ENCODE measurements around the gene PDE4B.
A peak's percentile ranks its signal among the peaks of the same experiment; 100 is the strongest.

The PDE4B gene

GRCh38 chr1:66325594-66326380, 533.1 kb downstream of the PDE4B start:
- DNase-seq = no peak

DNA sequence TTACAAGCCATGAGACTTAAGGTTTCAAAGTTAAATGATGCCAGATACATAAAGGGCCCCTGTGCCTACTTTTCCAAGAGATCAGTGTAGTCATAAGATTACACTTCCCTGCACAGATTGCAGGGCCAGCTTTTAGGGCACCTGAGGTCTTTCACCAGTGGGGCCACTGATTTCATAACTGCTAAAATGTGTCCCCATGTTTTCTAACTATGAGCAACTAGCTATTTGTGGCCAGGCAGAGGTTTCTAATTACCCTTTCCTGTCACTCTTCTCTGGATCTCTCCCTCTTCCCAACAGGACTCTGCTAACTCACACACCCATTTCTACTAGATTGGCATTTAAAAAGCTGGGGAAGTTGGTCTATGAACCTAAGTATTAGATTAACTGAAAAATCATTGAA, 534.2 kb downstream of the PDE4B start:
- DNase-seq = no peak

DNA sequence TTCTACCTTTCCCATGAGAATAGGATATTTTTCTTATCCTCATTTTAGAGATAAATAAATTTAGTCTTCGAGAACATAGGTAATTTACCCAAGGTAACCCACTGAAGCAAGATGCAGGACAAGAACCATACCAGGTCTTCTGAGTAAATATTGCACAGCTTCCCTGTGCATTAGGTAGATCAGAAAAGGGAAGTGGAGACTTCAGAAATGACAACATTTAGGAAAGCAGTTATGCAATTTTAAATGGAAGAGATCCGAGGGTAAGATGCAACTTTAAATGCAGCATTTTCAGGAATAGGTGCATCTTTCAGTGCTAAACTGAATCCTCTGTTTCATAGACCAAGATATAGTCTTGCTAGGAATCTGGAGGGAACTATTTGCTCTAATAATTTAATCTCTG, 534.9 kb downstream of the PDE4B start:
- DNase-seq = no peak

- no peak for DNase-seq
These were observed 536.2 kb downstream of the PDE4B start for GRCh38 chr1:66328896-66329295.

DNA sequence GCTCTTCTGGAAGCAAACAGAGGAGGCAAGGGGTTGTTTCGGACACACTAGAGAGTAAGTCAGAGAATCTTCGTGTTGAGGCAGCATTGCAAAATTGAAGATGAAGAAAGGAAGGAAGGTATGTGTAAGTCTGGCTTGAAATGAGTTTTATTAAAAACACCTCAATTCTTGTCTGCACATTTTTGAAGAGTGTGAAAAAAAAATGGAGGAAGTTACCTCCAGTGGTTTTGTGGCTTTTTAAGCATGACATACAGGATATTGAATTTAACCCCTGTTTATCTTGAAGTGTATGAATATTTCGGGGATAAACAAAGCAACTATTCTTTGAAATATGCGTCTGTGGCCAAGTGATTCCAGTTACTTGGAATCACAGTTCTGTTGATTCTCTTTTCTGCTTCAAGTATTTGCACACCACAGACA, 538.0 kb downstream of the PDE4B start:
- DNase-seq = no peak

DNA sequence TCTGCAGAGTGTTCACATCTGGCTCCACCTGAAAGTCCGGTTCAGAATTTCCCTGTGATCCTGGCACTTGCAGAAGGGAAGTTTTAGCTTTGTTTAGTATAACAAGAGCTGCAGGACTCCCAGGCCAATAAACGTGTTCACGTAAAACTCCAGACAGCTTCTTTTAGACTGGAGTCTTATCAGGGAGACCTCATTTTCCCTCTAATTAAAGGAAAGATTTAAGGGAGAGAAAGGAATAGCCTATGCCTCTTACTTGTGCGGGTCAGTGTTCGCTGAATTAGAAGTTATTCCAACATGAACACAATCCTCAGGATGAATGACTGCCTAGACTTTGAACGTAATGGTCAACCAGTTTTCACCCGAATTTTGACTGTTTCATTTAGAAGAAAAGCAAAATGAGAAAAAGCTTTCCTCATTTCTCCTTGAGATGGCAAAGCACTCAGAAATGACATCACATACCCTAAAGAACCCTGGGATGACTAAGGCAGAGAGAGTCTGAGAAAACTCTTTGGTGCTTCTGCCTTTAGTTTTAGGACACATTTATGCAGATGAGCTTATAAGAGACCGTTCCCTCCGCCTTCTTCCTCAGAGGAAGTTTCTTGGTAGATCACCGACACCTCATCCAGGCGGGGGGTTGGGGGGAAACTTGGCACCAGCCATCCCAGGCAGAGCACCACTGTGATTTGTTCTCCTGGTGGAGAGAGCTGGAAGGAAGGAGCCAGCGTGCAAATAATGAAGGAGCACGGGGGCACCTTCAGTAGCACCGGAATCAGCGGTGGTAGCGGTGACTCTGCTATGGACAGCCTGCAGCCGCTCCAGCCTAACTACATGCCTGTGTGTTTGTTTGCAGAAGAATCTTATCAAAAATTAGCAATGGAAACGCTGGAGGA, 539.2 kb downstream of the PDE4B start:
- peak; percentile 29 to 30 for DNase-seq

GRCh38 chr1:66332548-66332901, 539.8 kb downstream of the PDE4B start:
- DNase-seq = no peak

- DNase-seq = no peak
These were observed 540.9 kb downstream of the PDE4B start for GRCh38 chr1:66333466-66334199.

DNA sequence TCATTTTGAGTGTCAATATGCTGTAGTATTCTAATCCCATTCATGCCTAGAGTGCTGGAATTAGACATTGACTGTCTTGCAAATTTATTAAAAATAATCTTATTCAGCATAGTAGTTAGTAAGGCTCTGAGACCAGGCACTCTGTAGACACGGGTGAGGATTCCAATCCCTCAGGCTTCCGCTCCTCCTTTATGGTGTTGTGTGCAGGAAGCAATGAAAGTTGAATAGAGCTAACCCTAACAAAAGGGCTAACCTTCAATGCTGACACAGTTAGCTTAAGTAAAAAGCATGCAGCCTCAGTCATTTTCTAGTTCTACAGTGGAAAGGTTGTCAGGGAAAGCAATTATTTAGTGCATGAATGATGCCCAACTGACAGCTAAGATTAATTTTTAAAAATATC, 541.6 kb downstream of the PDE4B start:
- DNase-seq = no peak

DNA sequence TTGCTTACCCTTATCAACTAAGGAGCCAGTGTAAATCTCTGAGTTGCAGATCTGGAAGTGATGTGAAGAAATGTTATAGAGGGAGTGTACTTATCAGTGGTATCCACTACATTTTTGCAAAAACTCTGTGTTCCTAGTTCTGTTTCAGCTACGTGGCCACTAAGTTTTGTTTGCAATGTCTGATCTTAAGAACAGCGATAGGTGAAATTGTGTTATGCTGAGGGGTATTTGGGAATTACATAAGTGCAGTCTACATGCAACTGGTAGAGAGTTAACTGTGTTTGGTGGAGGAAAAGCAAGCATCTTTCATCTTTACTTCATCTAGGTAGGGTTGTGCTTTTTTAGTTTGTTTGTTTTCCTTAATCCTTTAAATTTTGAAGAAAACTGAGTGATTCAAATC, 542.4 kb downstream of the PDE4B start:
- no peak for DNase-seq

DNA sequence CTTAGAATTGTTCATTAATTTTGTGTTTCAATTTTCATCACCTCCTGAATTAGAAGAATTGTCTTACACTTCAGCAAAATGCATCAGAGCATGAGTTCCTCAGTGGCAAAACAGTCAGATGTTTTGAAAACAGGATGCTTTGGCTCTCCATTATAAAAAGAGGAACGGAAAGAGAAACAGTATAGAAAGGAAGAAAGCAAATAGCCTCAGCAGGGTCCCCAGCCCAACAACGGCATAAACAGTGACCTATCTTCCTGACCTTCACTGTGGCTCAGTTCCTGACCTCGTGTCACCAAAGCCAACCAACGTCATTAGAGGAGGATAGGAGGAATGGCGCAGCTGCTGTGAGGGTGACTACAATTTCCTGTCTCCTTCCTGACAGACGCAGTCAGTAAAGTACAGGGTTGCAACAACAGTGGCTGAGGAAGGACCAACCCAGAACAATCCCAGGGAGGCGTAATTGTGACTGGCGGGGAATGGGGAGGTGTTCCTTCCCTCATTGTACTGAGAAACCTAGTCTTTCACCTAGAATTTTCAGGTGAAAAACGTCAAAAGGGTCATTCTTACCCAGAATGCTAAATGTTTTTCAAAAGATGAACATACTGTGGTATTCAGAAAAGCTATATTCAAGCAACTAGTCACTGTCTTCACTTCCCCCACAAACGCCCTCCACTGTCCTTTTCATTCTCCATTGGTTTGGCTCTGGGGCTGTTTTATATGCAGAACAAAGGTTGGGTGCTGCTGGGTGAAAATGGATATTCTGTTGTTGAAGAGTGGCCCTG, 543.4 kb downstream of the PDE4B start:
- DNase-seq = peak; percentile 50 to 56

DNA sequence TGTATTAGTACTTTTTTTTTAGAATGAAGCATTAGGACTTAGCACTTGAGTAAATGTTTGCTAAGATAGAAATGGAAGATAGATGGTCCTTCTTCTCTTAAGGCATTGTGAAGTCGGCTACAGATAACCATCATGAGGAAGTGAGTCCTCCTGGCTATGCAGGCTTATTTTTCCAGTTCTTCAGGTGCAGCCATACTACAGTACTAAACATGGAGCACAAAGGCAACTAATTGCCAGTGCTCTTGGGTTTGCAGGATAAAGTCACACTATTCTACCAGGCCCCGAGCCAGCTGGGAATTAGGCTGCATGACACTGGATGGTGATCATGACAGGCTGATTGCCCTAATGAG, 543.9 kb downstream of the PDE4B start:
- DNase-seq = no peak

- no peak for DNase-seq
These were observed 544.6 kb downstream of the PDE4B start for GRCh38 chr1:66337249-66337648.

GRCh38 chr1:66339944-66340343, 547.2 kb downstream of the PDE4B start:
- DNase-seq = no peak

- no peak for DNase-seq
These were observed 548.9 kb downstream of the PDE4B start for GRCh38 chr1:66341446-66342089.

GRCh38 chr1:66342707-66343106, 550.0 kb downstream of the PDE4B start:
- no peak for DNase-seq

DNA sequence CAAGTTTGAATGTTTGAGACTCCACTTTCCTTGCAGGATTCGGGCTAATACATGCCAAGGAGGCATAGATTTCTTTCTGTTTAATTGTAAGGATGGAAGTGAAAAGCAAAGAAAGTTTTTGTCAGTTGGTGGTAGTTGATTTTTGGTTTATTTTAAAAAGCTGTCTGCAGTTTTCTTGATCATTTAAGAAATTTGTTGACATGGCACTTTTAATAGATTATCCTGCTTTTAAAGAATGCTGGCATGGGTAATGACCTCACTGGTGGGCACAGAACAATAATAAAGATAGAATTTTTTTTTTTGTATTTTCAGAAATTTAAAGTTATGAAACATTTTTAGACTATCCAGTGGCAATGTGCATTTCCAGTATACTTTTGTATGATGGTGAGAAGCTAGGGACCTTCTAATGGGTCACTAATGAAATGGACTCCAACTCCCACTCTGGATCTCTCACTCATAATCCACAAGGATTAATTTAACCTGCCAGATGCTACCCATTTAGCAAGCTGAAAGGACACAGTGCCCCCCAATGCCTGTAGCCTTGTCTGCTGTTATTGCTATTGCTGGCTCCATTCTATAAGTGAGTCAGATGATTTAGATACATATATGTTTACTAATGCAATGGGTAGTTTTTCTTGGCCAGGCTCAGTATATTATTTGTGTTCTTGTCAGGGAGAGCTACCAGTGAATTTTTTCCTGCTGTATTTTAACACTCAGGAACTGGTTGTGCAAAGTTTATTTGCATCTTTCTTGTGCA, 551.1 kb downstream of the PDE4B start:
- DNase-seq = no peak

DNA sequence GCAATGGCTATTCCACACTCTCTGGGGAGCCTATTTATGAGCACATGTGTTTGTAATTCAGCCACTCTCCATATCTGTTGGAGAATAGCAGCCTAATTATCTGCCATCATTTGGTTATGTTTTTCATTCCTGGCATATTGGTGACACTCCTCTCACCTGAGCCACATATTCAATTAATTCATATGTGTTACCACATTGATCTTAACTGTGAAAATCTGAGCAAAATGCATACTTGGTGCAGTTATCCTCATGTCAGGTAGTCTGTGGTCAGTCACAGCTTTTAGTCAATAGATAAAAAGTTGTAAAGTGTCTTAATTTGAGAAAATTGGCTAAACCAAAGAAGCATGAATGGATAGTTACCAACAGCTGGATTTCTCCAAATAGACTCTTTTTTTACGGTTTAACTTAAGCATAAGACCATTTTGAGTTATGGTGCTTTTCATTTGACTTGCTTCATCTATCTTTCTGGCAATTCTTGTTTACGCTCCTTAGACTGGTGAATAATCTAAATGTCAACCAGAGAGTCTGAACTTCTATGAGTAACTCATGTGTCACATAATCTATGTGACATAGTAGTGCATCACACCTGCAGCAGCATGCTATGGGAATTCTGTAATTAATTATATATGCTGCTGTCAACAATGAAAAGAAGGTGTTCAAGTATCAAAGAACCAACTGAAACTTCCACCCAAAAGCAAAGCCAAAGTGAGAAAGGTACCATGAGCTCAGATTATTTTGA, 553.5 kb downstream of the PDE4B start:
- DNase-seq = no peak

DNA sequence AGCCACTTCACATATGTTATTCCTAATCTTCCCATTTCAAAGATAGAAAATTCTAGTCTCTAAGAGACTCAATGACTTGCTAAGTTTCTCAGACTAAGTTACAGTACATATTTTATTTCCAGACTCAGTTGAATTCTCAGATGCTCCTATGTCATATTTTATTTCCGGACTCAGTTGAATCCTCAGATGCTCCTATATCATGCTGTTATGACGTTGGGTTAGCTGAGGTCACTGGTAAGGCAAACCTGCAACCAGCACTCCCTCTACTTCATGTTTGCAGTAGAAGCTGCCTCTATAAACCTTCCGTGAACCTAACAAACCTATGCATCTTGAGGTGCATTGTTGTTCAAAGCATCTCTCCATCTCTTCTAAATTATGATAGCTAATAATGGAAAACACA, 554.2 kb downstream of the PDE4B start:
- no peak for DNase-seq

DNA sequence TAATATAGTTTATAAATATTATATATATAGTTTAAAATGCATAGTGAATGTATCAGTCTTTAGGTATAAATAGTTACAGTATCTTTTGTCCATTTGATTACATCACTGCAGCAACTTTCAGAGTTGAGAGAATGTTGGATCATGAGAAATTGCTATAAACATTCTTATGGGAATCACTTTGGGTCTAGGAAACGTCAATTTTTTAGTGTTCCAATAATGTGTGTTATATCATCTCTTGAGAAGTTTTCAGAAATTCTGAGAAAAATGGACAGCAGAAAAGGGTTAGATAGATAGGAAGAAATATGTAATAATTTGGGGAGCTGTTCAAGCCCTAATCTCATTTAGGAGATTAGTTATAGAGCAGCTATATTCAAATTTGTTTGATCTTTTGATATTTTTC, 556.1 kb downstream of the PDE4B start:
- DNase-seq = no peak

DNA sequence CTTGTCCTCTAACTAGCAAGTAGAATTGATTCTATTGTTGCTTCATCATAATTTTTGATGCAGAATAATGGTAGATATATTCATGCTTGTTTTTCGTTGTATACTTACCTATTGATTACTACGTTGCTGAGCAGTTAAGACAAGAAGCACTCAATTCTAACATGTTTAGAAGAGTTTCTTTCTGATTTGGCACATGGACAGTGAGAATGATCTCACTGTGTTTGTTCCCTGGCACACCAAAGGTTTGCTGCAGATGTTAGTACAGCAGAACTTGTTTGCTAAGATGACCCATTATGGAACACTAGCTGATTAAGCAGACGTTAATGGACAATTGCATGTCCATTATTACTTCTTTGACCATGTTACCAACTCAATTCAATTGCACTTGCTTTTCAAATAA, 556.5 kb downstream of the PDE4B start:
- no peak for DNase-seq

Measured in stimulated activated CD4-positive, alpha-beta T cell treated with anti-CD3 and anti-CD28 coated beads, Interleukin-2, amount 100 ng/mL, for 48 hours (primary cell).